K562 (cell line): ENCODE measurements around the gene BICC1. TPM values are rescaled to one million over a fixed set of nuclear protein-coding genes. Genes with fewer than 3 reads are reported as not detected.

Source experiments
- ATAC-seq: fragments of 200-7000 bp; cut with Tn5 transposase; 3 replicates; pipeline ENCODE4 v1.9.1; 2020; ENCODE audit warnings: moderate library complexity
- BruUV-seq: library from RNA; stranded (reverse); fragments of 400-500 nt; replicated peaks from 2 replicates; lab custom pipeline; 2021; lab: Mats Ljungman, UMichigan
- CTCF ChIA-PET: fragments of 300-600 bp; formaldehyde crosslinking; extraction: SDS; loops from one replicate; lab custom pipeline; 2021; ENCODE audit warnings: low intra/inter-chr PET ratio; lab: Yijun Ruan, JAX
- POLR2A ChIA-PET: fragments of 300-600, 350-650 bp; sonication (Branson Sonifier 250); formaldehyde crosslinking; extraction: SDS; loops from one replicate; lab custom pipeline; 2021; ENCODE audit warnings: antibody characterized with exemption, inconsistent platforms; lab: Yijun Ruan, JAX
- DNase-seq, 4 experiments: peaks; one replicate each; pipeline versions ENCODE4 v3.0.0 to v3.0.0-alpha.2; 2011 to 2018; ENCODE audit warnings: low spot score in 3 of 4, mixed read lengths in 3 of 4; ENCODE audit errors: extremely low read depth in 1 of 4
- FAIRE-seq: peaks from 2 replicates; lab custom pipeline; 2011; peaks lifted over from hg19 to GRCh38; lab: Jason Lieb, UNC
- H2AFZ ChIP-seq: 2 replicates; pipeline ENCODE4 v1.6.0; 2011; ENCODE audit warnings: low read depth, low read length, control low read depth, inconsistent platforms
- H3K27ac ChIP-seq: fragments of 200-600 bp; 3 replicates; pipeline ENCODE4 v1.8.0; 2011; ENCODE audit warnings: low read depth, mild to moderate bottlenecking, control low read depth, inconsistent platforms, low read length, moderate library complexity, mixed read lengths; ENCODE audit errors: extremely low read depth
- H3K27me3 ChIP-seq, 2 experiments: fragments of 300-600 bp in 1 of 2; 2 replicates in 1 of 2; 3 replicates in 1 of 2; pipeline versions ENCODE4 v1.6.0 to v1.8.0; 2011; ENCODE audit warnings: inconsistent platforms in 2 of 2, low read length in 2 of 2, mild to moderate bottlenecking in 1 of 2, mixed read lengths in 1 of 2, moderate library complexity in 1 of 2; ENCODE audit not compliant: control insufficient read depth in 2 of 2, insufficient read depth in 2 of 2
- H3K36me3 ChIP-seq: fragments of 300-600 bp; 3 replicates; pipeline ENCODE4 v1.8.0; 2011; ENCODE audit warnings: mild to moderate bottlenecking, low read length, inconsistent platforms; ENCODE audit not compliant: control insufficient read depth, insufficient read depth
- H3K4me1 ChIP-seq, 2 experiments: fragments of 200-600 bp in 1 of 2; replicated peaks in 1 of 2; 2 replicates in 1 of 2; 3 replicates in 1 of 2; pipeline versions ENCODE4 v1.5.1 to v1.8.0; 2011; ENCODE audit warnings: inconsistent platforms in 2 of 2, low read length in 2 of 2, mild to moderate bottlenecking in 1 of 2, mixed read lengths in 1 of 2, moderate library complexity in 1 of 2; ENCODE audit not compliant: control insufficient read depth in 2 of 2, insufficient read depth in 2 of 2
- H3K4me2 ChIP-seq: 2 replicates; pipeline ENCODE4 v1.6.1; 2011; ENCODE audit warnings: low read length, control low read depth, inconsistent platforms, mixed read lengths; ENCODE audit not compliant: insufficient read depth
- H3K4me3 ChIP-seq: fragments of 200-600 bp; sonication (generic), shearing (Covaris generic); 2 replicates; pipeline ENCODE4 v1.5.1; 2016; ENCODE audit warnings: control low read depth, inconsistent platforms
- H3K79me2 ChIP-seq: fragments of 200-600 bp; 3 replicates; pipeline ENCODE4 v1.8.0; 2011; ENCODE audit warnings: low read length, inconsistent platforms; ENCODE audit not compliant: control insufficient read depth, insufficient read depth
- H3K9ac ChIP-seq, 2 experiments: 2 replicates each; pipeline versions ENCODE4 v1.6.0 to v1.6.1; 2011; ENCODE audit warnings: low read depth in 2 of 2, low read length in 2 of 2, control low read depth in 1 of 2, inconsistent platforms in 1 of 2, mild to moderate bottlenecking in 1 of 2, mixed read lengths in 1 of 2; ENCODE audit not compliant: insufficient read depth in 1 of 2
- H3K9me1 ChIP-seq: one replicate; pipeline ENCODE4 v1.6.0; 2011; ENCODE audit warnings: inconsistent platforms, mild to moderate bottlenecking, low read length, moderate library complexity; ENCODE audit not compliant: control insufficient read depth, insufficient read depth
- H3K9me3 ChIP-seq: replicated peaks from 2 replicates; pipeline ENCODE4 v1.5.1; 2011; ENCODE audit warnings: low read depth, low read length, inconsistent platforms; ENCODE audit not compliant: control insufficient read depth, insufficient read depth
- H4K20me1 ChIP-seq: replicated peaks from 2 replicates; pipeline ENCODE4 v1.6.1; 2011; ENCODE audit warnings: low read length, inconsistent platforms, mixed read lengths; ENCODE audit not compliant: control insufficient read depth, insufficient read depth
- CEBPB ChIP-seq: fragments of 450-650 bp; IDR thresholded peaks from 2 replicates; pipeline ENCODE4 v1.6.1; 2016; ENCODE audit warnings: missing genetic modification characterization, missing compliant biosample characterization
- CSDE1 ChIP-seq, 2 experiments: fragments of 450-650 bp; IDR thresholded peaks; 2 replicates each; pipeline ENCODE4 v1.6.1; 2016; ENCODE audit warnings: mild to moderate bottlenecking in 1 of 2
- FOS ChIP-seq: IDR thresholded peaks from 3 replicates; pipeline ENCODE4 v1.6.1; 2011; ENCODE audit not compliant: insufficient read length; ENCODE audit errors: extremely low read depth
- SRF ChIP-seq, 2 experiments: fragments of 250-450, 450-650 bp in 1 of 2; sonication (Bioruptor Pico) in 1 of 2; sonication (generic) in 1 of 2; formaldehyde crosslinking; IDR thresholded peaks; 2 replicates each; pipeline versions ENCODE4 v1.5.0 to v1.5.1; 2020 to 2022; ENCODE audit warnings: mild to moderate bottlenecking in 1 of 2, missing genetic modification reagents in 1 of 2
- ZNF586 ChIP-seq: fragments of 450-650 bp; formaldehyde crosslinking; conservative IDR thresholded peaks from 2 replicates; pipeline ENCODE4 v1.4.0; 2020; ENCODE audit warnings: mild to moderate bottlenecking, moderate library complexity
- WGBS: fragments of 100-300 bp; shearing (Covaris generic); methylation state at CpG from one replicate; pipeline ENCODE4 v1.1.6; 2016; ENCODE audit warnings: low coverage, mixed read lengths; ENCODE audit not compliant: insufficient coverage; ENCODE audit errors: missing lambda C conversion rate; 5-methylcytosine and 5-hydroxymethylcytosine counted together
- in situ Hi-C: fragments of 300-500 bp; cut with MboI; formaldehyde crosslinking; loops from 4 replicates; pipeline ENCODE4 v1.15.0; 2018; ENCODE audit warnings: inconsistent platforms, mixed read lengths
- intact Hi-C: fragments of 100-400 bp; cut with micrococcal nuclease; formaldehyde crosslinking; loops from 2 replicates; pipeline ENCODE4 v1.14.2; 2022
- polyA plus RNA-seq, 8 experiments: library from polyadenylated mRNA; depleted of rRNA in 4 of 8; stranded (reverse) in 5 of 8; unstranded in 3 of 8; fragments of >200 nt; fragmentation: Nextera tagmentation in 2 of 8; fragmentation: Illumina TruSeq in 1 of 8; extraction: Ambion mirVana in 2 of 8; extraction: Trizol in 1 of 8; gene quantifications; 2 replicates each; pipeline versions ENCODE4 v1.2.1 to v1.2.3, GENCODE V29; 2011 to 2014; ENCODE audit warnings: inconsistent platforms in 1 of 8, missing spikeins in 1 of 8
- total RNA-seq, 7 experiments: library from RNA; depleted of rRNA in 6 of 7; stranded (reverse); fragments of >200 nt in 6 of 7; fragmentation: Illumina TruSeq in 2 of 7; extraction: Trizol in 2 of 7; gene quantifications; 2 replicates each; pipeline versions ENCODE4 v1.2.1 to v1.2.3, GENCODE V29; 2011 to 2021; ENCODE audit warnings: low replicate concordance in 1 of 7
- TF ChIP-seq, protein P1 (sequence below): fragments of 250-450 bp; sonication (Bioruptor Pico); IDR thresholded peaks from 2 replicates; pipeline ENCODE4 v1.5.0; 2021; ENCODE audit warnings: mild to moderate bottlenecking, moderate library complexity
- TF ChIP-seq, protein P2 (sequence below), 2 experiments: fragments of 150-350 bp in 1 of 2; IDR thresholded peaks; 2 replicates each; pipeline ENCODE4 v1.6.1; 2012 to 2016; ENCODE audit warnings: low read depth in 2 of 2, low read length in 2 of 2, mild to moderate bottlenecking in 1 of 2, moderate library complexity in 1 of 2
- TF ChIP-seq, protein P3 (sequence below): fragments of 450-650 bp; IDR thresholded peaks from 2 replicates; pipeline ENCODE4 v1.6.1; 2018; ENCODE audit warnings: mild to moderate bottlenecking, low read depth; ENCODE audit not compliant: partially characterized antibody
- TF ChIP-seq, protein P4 (sequence below): sonication (generic); formaldehyde crosslinking; IDR thresholded peaks from 2 replicates; pipeline ENCODE4 v1.8.0; 2022; ENCODE audit warnings: mild to moderate bottlenecking, missing genetic modification reagents
- TF ChIP-seq, protein P5 (sequence below): sonication (generic); formaldehyde crosslinking; IDR thresholded peaks from 2 replicates; pipeline ENCODE4 v1.4.0; 2020; ENCODE audit warnings: mild to moderate bottlenecking, missing genetic modification reagents

BICC1 gene
- total and polyA plus RNA-seq, 9 of the 15 experiments (the other 6 are each of a cell fraction or from before 2014, with no cell fraction given) = not detected

DNA sequence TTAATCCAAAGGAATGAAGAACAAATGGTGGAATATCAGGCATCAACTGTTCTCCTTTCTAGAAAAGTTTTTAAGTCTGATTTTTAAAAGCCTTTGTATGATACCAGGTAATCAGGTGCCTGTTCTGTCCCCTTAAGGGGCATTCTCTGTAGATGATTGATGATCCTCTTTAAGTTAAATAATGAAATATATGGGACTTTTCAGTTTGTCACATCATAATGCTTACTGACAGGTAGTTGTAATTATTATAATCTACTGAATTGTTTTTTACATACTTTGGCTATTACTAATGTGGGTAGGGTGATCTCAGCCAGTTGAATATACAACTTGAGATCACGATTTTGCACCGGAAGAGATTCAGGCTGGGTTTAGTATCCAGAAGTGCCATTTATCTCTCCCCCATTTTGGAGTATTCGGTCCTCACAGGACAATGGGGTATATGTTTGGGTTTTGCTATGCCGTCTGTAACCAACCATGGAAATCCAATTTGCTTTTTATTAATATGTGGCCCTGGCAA, 330.2 kb downstream of the BICC1 start:
- intact Hi-C loops = no loop called here
- Histone ChIP-seq H2AFZ (no peak overlapping the region), H4K20me1 (no peaks in the 10 kb centered on the region), H3K27me3 (no peaks in the 10 kb centered on the region), H3K27ac (no peak overlapping the region), H3K4me1 (no peaks in the 10 kb centered on the region), H3K4me3 (no peak overlapping the region), H3K36me3 (no peaks in the 10 kb centered on the region), H3K9me3 (0 out of 2 replicates have a peak, but pooled peaks cover 2% of the 10 kb centered on the region), H3K4me2 (no peak overlapping the region), H3K9me1 (no peaks in the 10 kb centered on the region), H3K9ac (no peak overlapping the region), H3K79me2 (no peaks in the 10 kb centered on the region)
- CTCF ChIA-PET = no interaction called here
- POLR2A ChIA-PET = no interaction called here
- DNase-seq = no peak
- no peak for ATAC-seq
- in situ Hi-C loops = no loop called here
- no TSS peak for BruUV-seq
- FAIRE-seq = no peak
- 2% methylated on average over 4 of the region's 4 CpGs for WGBS
- TF ChIP-seq SRF (CRISPR knock-in tag; IDR thresholded peaks at IDR 0.05) = no peak
- TF ChIP-seq CEBPB = no peak
- TF ChIP-seq, protein P1, sequence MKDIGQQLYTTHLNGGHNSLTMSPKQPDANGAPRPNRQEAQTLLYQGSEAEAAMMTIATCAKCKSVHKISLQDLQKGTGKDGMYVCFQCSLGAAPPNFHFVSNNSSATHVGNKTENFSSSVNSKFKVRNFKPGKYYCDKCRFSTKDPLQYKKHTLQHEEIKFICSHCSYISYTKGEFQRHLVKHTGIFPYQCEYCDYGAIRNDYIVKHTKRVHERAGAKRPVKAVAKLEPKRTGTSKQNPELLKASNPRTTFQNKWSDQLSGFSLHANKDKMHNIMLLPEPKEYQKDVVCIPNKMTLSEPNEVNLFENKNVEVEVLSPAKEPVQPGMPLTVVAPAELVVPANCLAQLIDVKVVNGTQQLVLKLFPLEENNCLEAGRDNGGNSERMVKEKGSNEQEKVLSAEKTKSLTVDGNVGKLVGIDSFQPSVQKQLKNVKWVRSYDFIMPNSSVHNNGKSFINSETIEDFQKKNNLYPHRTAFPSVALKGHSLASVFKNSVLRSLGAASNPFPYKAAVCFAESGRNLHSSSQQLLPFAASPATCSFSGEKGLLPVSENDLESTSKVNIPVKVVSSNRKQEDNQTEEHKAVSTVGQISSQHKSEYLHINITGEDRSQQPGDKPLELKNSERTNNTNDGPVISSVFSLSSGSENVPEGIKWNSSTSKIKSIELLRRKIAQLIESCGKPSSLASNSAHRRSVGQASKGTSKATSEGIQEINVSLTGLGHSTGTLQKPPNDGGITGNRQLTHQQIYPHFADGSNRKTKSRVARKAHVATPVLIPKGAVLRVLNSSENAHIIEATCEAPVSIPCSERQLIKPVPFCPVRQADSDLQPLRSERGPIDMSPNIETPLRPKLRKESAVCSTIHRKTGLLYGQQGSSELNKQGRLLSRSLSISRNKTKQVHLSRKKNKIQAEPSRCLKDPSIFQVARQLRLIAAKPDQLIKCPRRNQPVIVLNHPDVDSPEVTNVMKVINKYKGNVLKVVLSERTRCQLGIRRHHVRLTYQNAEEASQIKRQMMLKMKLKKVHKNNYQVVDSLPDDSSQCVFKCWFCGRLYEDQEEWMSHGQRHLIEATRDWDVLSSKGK (CRISPR knock-in tag) = no peak
- no peak for TF ChIP-seq CSDE1 (IDR thresholded peaks at IDR 0.05)
- TF ChIP-seq FOS = no peak
- TF ChIP-seq, protein P2, sequence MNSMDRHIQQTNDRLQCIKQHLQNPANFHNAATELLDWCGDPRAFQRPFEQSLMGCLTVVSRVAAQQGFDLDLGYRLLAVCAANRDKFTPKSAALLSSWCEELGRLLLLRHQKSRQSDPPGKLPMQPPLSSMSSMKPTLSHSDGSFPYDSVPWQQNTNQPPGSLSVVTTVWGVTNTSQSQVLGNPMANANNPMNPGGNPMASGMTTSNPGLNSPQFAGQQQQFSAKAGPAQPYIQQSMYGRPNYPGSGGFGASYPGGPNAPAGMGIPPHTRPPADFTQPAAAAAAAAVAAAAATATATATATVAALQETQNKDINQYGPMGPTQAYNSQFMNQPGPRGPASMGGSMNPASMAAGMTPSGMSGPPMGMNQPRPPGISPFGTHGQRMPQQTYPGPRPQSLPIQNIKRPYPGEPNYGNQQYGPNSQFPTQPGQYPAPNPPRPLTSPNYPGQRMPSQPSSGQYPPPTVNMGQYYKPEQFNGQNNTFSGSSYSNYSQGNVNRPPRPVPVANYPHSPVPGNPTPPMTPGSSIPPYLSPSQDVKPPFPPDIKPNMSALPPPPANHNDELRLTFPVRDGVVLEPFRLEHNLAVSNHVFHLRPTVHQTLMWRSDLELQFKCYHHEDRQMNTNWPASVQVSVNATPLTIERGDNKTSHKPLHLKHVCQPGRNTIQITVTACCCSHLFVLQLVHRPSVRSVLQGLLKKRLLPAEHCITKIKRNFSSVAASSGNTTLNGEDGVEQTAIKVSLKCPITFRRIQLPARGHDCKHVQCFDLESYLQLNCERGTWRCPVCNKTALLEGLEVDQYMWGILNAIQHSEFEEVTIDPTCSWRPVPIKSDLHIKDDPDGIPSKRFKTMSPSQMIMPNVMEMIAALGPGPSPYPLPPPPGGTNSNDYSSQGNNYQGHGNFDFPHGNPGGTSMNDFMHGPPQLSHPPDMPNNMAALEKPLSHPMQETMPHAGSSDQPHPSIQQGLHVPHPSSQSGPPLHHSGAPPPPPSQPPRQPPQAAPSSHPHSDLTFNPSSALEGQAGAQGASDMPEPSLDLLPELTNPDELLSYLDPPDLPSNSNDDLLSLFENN (IDR thresholded peaks at IDR 0.05; ENCODE audit: low read depth in 2 of 2, low read length in 2 of 2) = no peak
- TF ChIP-seq, protein P3, sequence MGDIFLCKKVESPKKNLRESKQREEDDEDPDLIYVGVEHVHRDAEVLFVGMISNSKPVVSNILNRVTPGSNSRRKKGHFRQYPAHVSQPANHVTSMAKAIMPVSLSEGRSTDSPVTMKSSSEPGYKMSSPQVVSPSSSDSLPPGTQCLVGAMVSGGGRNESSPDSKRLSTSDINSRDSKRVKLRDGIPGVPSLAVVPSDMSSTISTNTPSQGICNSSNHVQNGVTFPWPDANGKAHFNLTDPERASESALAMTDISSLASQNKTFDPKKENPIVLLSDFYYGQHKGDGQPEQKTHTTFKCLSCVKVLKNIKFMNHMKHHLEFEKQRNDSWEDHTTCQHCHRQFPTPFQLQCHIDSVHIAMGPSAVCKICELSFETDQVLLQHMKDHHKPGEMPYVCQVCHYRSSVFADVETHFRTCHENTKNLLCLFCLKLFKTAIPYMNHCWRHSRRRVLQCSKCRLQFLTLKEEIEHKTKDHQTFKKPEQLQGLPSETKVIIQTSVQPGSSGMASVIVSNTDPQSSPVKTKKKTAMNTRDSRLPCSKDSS = no peak
- TF ChIP-seq, protein P4, sequence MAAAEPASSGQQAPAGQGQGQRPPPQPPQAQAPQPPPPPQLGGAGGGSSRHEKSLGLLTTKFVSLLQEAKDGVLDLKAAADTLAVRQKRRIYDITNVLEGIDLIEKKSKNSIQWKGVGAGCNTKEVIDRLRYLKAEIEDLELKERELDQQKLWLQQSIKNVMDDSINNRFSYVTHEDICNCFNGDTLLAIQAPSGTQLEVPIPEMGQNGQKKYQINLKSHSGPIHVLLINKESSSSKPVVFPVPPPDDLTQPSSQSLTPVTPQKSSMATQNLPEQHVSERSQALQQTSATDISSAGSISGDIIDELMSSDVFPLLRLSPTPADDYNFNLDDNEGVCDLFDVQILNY = no peak
- TF ChIP-seq, protein P5, sequence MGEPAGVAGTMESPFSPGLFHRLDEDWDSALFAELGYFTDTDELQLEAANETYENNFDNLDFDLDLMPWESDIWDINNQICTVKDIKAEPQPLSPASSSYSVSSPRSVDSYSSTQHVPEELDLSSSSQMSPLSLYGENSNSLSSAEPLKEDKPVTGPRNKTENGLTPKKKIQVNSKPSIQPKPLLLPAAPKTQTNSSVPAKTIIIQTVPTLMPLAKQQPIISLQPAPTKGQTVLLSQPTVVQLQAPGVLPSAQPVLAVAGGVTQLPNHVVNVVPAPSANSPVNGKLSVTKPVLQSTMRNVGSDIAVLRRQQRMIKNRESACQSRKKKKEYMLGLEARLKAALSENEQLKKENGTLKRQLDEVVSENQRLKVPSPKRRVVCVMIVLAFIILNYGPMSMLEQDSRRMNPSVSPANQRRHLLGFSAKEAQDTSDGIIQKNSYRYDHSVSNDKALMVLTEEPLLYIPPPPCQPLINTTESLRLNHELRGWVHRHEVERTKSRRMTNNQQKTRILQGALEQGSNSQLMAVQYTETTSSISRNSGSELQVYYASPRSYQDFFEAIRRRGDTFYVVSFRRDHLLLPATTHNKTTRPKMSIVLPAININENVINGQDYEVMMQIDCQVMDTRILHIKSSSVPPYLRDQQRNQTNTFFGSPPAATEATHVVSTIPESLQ = no peak
- no peak for TF ChIP-seq ZNF586 (CRISPR knock-in tag)
